Vagina (tissue), 2 donors: ENCODE results near the gene SHC3. TPM values are rescaled to one million over a fixed set of nuclear protein-coding genes. Genes with fewer than 3 reads are reported as not detected.
"Not testable (repeated sequence)": the region's sequence is repeated elsewhere in the genome, so short reads cannot be mapped to it uniquely, and the experiment has no call there.

Experiments used
- DNase-seq, 2 donors: peaks; one replicate each; pipeline ENCODE4 v3.0.0-alpha.2; 2017; ENCODE audit errors: extremely low spot score in 2 of 2
- H3K27ac ChIP-seq: fragments of 200-600 bp; sonication (generic); one replicate; pipeline ENCODE4 v1.5.1; 2019
- H3K27me3 ChIP-seq: fragments of 200-600 bp; sonication (generic); one replicate; pipeline ENCODE4 v1.5.1; 2019
- H3K36me3 ChIP-seq, 2 donors: fragments of 200-600 bp; sonication (generic); one replicate each; pipeline ENCODE4 v1.5.1; 2017 to 2019
- H3K4me1 ChIP-seq: fragments of 200-600 bp; sonication (generic); one replicate; pipeline ENCODE4 v1.5.1; 2019
- H3K4me3 ChIP-seq, 2 donors: fragments of 200-600 bp; sonication (generic); 1 replicate in 1 of 2; 2 replicates in 1 of 2; pipeline ENCODE4 v1.5.1; 2016 to 2019
- H3K9me3 ChIP-seq: fragments of 200-600 bp; sonication (generic); one replicate; pipeline ENCODE4 v1.5.1; 2019
- CTCF ChIP-seq, 3 experiments: fragments of 450-650 bp in 2 of 3; fragments of 200-600 bp in 1 of 3; sonication (generic) in 1 of 3; IDR thresholded peaks; one replicate each; pipeline ENCODE4 v1.5.1; 2017 to 2019; ENCODE audit warnings: antibody characterized with exemption in 3 of 3, mild to moderate bottlenecking in 2 of 3, moderate library complexity in 2 of 3
- POLR2A ChIP-seq, 2 donors: fragments of 450-650 bp; IDR thresholded peaks; one replicate each; pipeline ENCODE4 v1.6.1; 2017; ENCODE audit warnings: antibody characterized with exemption in 2 of 2, mild to moderate bottlenecking in 2 of 2, moderate library complexity in 2 of 2
- POLR2AphosphoS5 ChIP-seq, 2 donors: sonication (generic); formaldehyde crosslinking; IDR thresholded peaks; one replicate each; pipeline ENCODE4 v1.9.0; 2017; ENCODE audit warnings: antibody characterized with exemption in 2 of 2, mild to moderate bottlenecking in 2 of 2, low read depth in 1 of 2; ENCODE audit not compliant: insufficient read depth in 1 of 2
- intact Hi-C: fragments of 100-400 bp; cut with DNase I; formaldehyde crosslinking; loops from one replicate; pipeline ENCODE4 v1.15.1; 2023
- total RNA-seq: library from RNA; depleted of rRNA; stranded (reverse); fragments of >200 nt; gene quantifications from one replicate; pipeline ENCODE4 v1.2.3, GENCODE V29; 2016

The SHC3 gene
- total RNA-seq, 1 donor from 2014 or later: 6.1 TPM

DNA sequence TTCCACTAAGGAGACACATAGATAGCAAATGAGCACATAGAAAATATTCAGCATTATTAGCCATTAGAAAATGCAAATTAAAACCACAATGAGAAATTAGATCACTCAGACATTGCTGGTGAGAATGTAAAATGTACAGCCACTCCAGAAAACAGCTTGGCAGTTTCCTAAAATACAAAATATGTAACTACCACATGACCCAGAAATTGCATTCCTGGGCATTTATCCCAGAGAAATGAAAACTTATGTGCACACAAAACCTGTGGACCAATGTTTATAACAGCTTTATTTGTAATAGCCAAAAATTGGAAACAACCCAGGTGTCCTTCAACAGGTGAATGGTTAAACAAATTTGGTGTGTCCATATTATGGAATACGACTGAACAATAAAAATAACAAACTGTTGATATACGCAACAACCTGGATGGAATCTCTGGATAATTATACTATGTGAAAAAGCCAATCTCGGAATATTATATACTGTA is 34.8 kb upstream of the SHC3 start:
- DNase-seq: no peak
- TF ChIP-seq CTCF (IDR thresholded peaks at IDR 0.05): no peak
- TF ChIP-seq POLR2A (IDR thresholded peaks at IDR 0.05): no peak
- TF ChIP-seq POLR2AphosphoS5 (IDR thresholded peaks at IDR 0.05; ENCODE audit: insufficient read depth in 1 of 2, low read depth in 1 of 2): no peak
- H3K4me3 ChIP-seq: no peak overlapping the region
- intact Hi-C loops: no loop called here
- H3K4me1 ChIP-seq: no peaks in the 10 kb centered on the region
- H3K27me3 ChIP-seq: no peaks in the 10 kb centered on the region
- H3K27ac ChIP-seq: no peak overlapping the region
- H3K36me3 ChIP-seq: no peaks in the 10 kb centered on the region
- H3K9me3 ChIP-seq: no peaks in the 10 kb centered on the region

- H3K27me3 ChIP-seq: no peaks in the 10 kb centered on the region
- no peak for DNase-seq
- H3K9me3 ChIP-seq: no peaks in the 10 kb centered on the region
- no peak overlapping the region for H3K4me3 ChIP-seq
- H3K4me1 ChIP-seq: no peaks in the 10 kb centered on the region
- no peaks in the 10 kb centered on the region for H3K36me3 ChIP-seq
- intact Hi-C loops: no loop called here
- TF ChIP-seq POLR2A (IDR thresholded peaks at IDR 0.05) (no peak), POLR2AphosphoS5 (IDR thresholded peaks at IDR 0.05; ENCODE audit: insufficient read depth in 1 of 2, low read depth in 1 of 2) (no peak), CTCF (IDR thresholded peaks at IDR 0.05) (no peak)
- H3K27ac ChIP-seq: no peak overlapping the region
These were observed 33.6 kb upstream of the SHC3 start for GRCh38 chr9:89212171-89212570.

DNA sequence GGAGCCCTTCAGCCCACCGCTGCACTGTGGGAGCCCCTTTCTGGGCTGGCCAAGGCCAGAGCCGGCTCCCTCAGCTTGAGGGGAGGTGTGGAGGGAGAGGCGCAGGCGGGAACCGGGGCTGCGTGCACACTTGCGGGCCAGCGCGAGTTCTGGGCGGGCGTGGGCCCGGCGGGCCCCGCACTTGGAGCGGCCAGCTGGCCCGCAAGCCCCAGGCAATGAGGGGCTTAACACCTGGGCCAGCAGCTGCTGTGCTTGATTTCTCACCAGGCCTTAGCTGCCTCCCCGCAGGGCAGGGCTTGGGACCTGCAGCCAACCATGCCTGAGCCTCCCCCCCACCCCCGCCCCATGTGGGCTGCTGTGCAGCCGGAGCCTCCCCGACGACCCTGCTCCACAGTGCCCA is 30.7 kb upstream of the SHC3 start:
- H3K27me3 ChIP-seq, intact Hi-C loops, H3K4me1 ChIP-seq, H3K4me3 ChIP-seq, DNase-seq, H3K27ac ChIP-seq, H3K9me3 ChIP-seq, H3K36me3 ChIP-seq: not testable (repeated sequence)

- intact Hi-C loops: no loop called here
- no peak for TF ChIP-seq POLR2A (IDR thresholded peaks at IDR 0.05)
- TF ChIP-seq CTCF (IDR thresholded peaks at IDR 0.05): no peak
- no peak for TF ChIP-seq POLR2AphosphoS5 (IDR thresholded peaks at IDR 0.05; ENCODE audit: insufficient read depth in 1 of 2, low read depth in 1 of 2)
These were observed 28.4 kb upstream of the SHC3 start for GRCh38 chr9:89207026-89207425.

DNA sequence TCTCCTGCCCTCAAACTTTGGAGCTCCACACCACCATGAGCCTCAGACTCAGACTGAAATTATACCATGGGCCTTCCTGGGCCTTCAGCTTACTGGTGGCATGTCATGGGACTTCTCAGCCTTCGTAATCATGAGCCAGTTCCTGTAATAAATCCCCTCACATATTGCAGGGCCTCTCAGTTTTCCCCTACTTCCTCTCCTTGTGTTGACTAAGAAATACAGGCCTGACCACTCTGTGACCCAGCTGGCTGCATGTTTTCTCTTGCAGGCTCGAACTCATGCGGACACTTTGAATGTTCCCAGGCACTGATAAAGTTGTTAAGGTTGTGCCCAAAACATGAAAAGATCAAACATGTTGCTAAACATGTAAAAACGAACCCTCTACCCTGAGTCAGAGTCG is 26.2 kb upstream of the SHC3 start:
- no peak overlapping the region for H3K4me3 ChIP-seq
- H3K9me3 ChIP-seq: no peaks in the 10 kb centered on the region
- intact Hi-C loops: no loop called here
- no peaks in the 10 kb centered on the region for H3K36me3 ChIP-seq
- no peak overlapping the region for H3K27ac ChIP-seq
- no peaks in the 10 kb centered on the region for H3K4me1 ChIP-seq
- DNase-seq: no peak
- TF ChIP-seq POLR2A (IDR thresholded peaks at IDR 0.05) (no peak), POLR2AphosphoS5 (IDR thresholded peaks at IDR 0.05; ENCODE audit: insufficient read depth in 1 of 2, low read depth in 1 of 2) (no peak), CTCF (IDR thresholded peaks at IDR 0.05) (no peak)
- no peaks in the 10 kb centered on the region for H3K27me3 ChIP-seq

More at GRCh38 chr9:89207026-89207425, 28.4 kb upstream of the SHC3 start:
- no peak for DNase-seq
- no peak overlapping the region for H3K27ac ChIP-seq
- H3K4me3 ChIP-seq: no peak overlapping the region
- no peaks in the 10 kb centered on the region for H3K9me3 ChIP-seq
- no peaks in the 10 kb centered on the region for H3K27me3 ChIP-seq
- no peaks in the 10 kb centered on the region for H3K36me3 ChIP-seq
- no peaks in the 10 kb centered on the region for H3K4me1 ChIP-seq
